Smooth muscle cell (in vitro differentiated cells): Measurements from ENCODE around the gene CITED4. TPM values are rescaled to one million over a fixed set of nuclear protein-coding genes. Genes with fewer than 3 reads are reported as not detected.

Experiments used
- DNase-seq: peaks from one replicate; lab custom pipeline; 2025; ENCODE audit not compliant: unreplicated experiment; lab: John Stamatoyannopoulos, UW
- H2AFZ ChIP-seq: fragments of 200-600 bp; sonication (generic); 2 replicates; pipeline ENCODE4 v1.6.0; 2016; ENCODE audit warnings: antibody characterized with exemption, low read depth, mild to moderate bottlenecking
- H3F3A ChIP-seq: fragments of 200-600 bp; sonication (generic); 2 replicates; pipeline ENCODE4 v1.6.0; 2017; ENCODE audit warnings: antibody characterized with exemption, low read depth
- H3K27ac ChIP-seq: fragments of 200-600 bp; sonication (generic); 2 replicates; pipeline ENCODE4 v1.5.1; 2016; ENCODE audit warnings: low read depth, mild to moderate bottlenecking
- H3K27me3 ChIP-seq: fragments of 200-600 bp; sonication (generic); 2 replicates; pipeline ENCODE4 v1.6.1; 2016; ENCODE audit warnings: low read depth, mild to moderate bottlenecking
- H3K36me3 ChIP-seq: fragments of 200-600 bp; sonication (generic); 2 replicates; pipeline ENCODE4 v1.5.1; 2016; ENCODE audit warnings: low read depth
- H3K4me1 ChIP-seq: fragments of 200-600 bp; sonication (generic); 2 replicates; pipeline ENCODE4 v1.5.1; 2016; ENCODE audit warnings: low read depth
- H3K4me2 ChIP-seq: fragments of 200-600 bp; sonication (generic); 2 replicates; pipeline ENCODE4 v1.6.0; 2016; ENCODE audit warnings: mild to moderate bottlenecking
- H3K4me3 ChIP-seq: fragments of 200-600 bp; sonication (generic); 2 replicates; pipeline ENCODE4 v1.5.1; 2016; ENCODE audit warnings: mild to moderate bottlenecking
- H3K79me2 ChIP-seq: fragments of 200-600 bp; sonication (generic); 2 replicates; pipeline ENCODE4 v1.6.0; 2016; ENCODE audit warnings: low read depth, mild to moderate bottlenecking
- H3K9ac ChIP-seq: fragments of 200-600 bp; sonication (generic); 2 replicates; pipeline ENCODE4 v1.6.0; 2016; ENCODE audit warnings: low read depth
- H3K9me3 ChIP-seq: fragments of 200-600 bp; sonication (generic); replicated peaks from 2 replicates; pipeline ENCODE4 v1.5.1; 2016; ENCODE audit warnings: low read depth
- H4K20me1 ChIP-seq: fragments of 200-600 bp; sonication (generic); 2 replicates; pipeline ENCODE4 v1.6.0; 2016; ENCODE audit warnings: low read depth
- WGBS: methylation state at CpG from one replicate; pipeline ENCODE4 v1.1.7; 2016; ENCODE audit warnings: low lambda C conversion rate; 5-methylcytosine and 5-hydroxymethylcytosine counted together
- polyA plus RNA-seq: library from polyadenylated mRNA; unstranded; fragments of >200 nt; fragmentation: Nextera tagmentation; extraction: Ambion mirVana; gene quantifications from 2 replicates; pipeline ENCODE4 v1.2.1, GENCODE V29; 2016
- total RNA-seq: library from RNA; depleted of rRNA; stranded (reverse); fragments of >200 nt; gene quantifications from 2 replicates; pipeline ENCODE4 v1.2.3, GENCODE V29; 2014
- TF ChIP-seq, protein P1 (sequence below): fragments of 200-600 bp; sonication (generic); IDR thresholded peaks from 2 replicates; pipeline ENCODE4 v1.5.1; 2017; ENCODE audit warnings: borderline replicate concordance, mild to moderate bottlenecking, antibody characterized with exemption; ENCODE audit not compliant: insufficient read depth, poor library complexity, severe bottlenecking

The CITED4 gene
- total and polyA plus RNA-seq, 2 experiments from 2014 or later: 5.5 to 10.7 TPM

- TF ChIP-seq, protein P1, sequence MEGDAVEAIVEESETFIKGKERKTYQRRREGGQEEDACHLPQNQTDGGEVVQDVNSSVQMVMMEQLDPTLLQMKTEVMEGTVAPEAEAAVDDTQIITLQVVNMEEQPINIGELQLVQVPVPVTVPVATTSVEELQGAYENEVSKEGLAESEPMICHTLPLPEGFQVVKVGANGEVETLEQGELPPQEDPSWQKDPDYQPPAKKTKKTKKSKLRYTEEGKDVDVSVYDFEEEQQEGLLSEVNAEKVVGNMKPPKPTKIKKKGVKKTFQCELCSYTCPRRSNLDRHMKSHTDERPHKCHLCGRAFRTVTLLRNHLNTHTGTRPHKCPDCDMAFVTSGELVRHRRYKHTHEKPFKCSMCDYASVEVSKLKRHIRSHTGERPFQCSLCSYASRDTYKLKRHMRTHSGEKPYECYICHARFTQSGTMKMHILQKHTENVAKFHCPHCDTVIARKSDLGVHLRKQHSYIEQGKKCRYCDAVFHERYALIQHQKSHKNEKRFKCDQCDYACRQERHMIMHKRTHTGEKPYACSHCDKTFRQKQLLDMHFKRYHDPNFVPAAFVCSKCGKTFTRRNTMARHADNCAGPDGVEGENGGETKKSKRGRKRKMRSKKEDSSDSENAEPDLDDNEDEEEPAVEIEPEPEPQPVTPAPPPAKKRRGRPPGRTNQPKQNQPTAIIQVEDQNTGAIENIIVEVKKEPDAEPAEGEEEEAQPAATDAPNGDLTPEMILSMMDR: no peak
- H2AFZ ChIP-seq: no peak overlapping the region
- H3K9ac ChIP-seq: no peak overlapping the region
- H3K9me3 ChIP-seq: no peaks in the 10 kb centered on the region
- H3K27ac ChIP-seq: no peak overlapping the region
- H3K27me3 ChIP-seq: peaks cover 12% of the 10 kb centered on the region
- H4K20me1 ChIP-seq: no peaks in the 10 kb centered on the region
- H3F3A ChIP-seq: peaks cover 10% of the 10 kb centered on the region
- H3K4me3 ChIP-seq: no peak overlapping the region
- 71% methylated on average over 6 of the region's 6 CpGs for WGBS
- no peaks in the 10 kb centered on the region for H3K79me2 ChIP-seq
- peaks cover 22% of the 10 kb centered on the region for H3K4me1 ChIP-seq
- no peak for DNase-seq
- H3K4me2 ChIP-seq: no peak overlapping the region
- no peaks in the 10 kb centered on the region for H3K36me3 ChIP-seq
Measured at GRCh38 chr1:40820911-40821693, 41.1 kb downstream of the CITED4 start.

- 93% methylated on average over 3 of the region's 3 CpGs for WGBS
- no peaks in the 10 kb centered on the region for H3K36me3 ChIP-seq
Measured at GRCh38 chr1:40820251-40820797, 41.8 kb downstream of the CITED4 start.

DNA sequence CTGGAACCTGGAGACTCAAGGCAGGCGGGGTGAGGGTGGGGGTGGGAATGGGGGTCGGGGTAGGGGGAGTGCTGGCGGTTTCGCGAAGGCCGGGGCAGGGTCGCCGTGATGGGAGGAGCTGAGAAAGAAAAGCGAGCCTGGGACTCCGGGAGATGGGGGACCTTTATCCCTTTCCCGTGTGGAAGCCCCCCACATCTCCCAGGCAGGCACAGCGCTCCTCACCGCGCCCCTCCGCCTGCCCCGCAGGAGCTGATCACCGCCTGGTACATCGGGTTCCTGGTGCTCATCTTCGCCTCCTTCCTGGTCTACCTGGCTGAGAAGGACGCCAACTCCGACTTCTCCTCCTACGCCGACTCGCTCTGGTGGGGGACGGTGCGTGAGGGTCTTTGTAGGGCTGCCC, 43.1 kb downstream of the CITED4 start:
- Histone ChIP-seq H3K27me3 (peaks cover 18% of the 10 kb centered on the region), H3K36me3 (no peaks in the 10 kb centered on the region), H3K9me3 (no peaks in the 10 kb centered on the region), H3K4me1 (peaks cover 6% of the 10 kb centered on the region), H3K4me2 (peak overlapping the region; percentile 85), H3K79me2 (no peaks in the 10 kb centered on the region), H2AFZ (no peak overlapping the region), H4K20me1 (no peaks in the 10 kb centered on the region), H3K4me3 (no peak overlapping the region), H3K9ac (no peak overlapping the region), H3K27ac (no peak overlapping the region), H3F3A (no peaks in the 10 kb centered on the region)
- TF ChIP-seq, protein P1: no peak
- WGBS: 59% methylated on average over 22 of the region's 26 CpGs
- DNase-seq: no peak

More at GRCh38 chr1:40820251-40820797, 41.8 kb downstream of the CITED4 start:
- Histone ChIP-seq H3K27me3 (peaks cover 17% of the 10 kb centered on the region), H4K20me1 (no peaks in the 10 kb centered on the region), H3K79me2 (no peaks in the 10 kb centered on the region), H3K4me1 (peaks cover 17% of the 10 kb centered on the region), H3F3A (peaks cover 10% of the 10 kb centered on the region), H2AFZ (no peak overlapping the region), H3K9ac (no peak overlapping the region), H3K27ac (no peak overlapping the region), H3K9me3 (no peaks in the 10 kb centered on the region), H3K4me2 (no peak overlapping the region), H3K4me3 (no peak overlapping the region)
- DNase-seq: no peak
- TF ChIP-seq, protein P1: no peak
